Osteoblast (primary cell): ENCODE measurements around the gene SLC9C1. TPM values are rescaled to one million over a fixed set of nuclear protein-coding genes. Genes with fewer than 3 reads are reported as not detected.

Experiments
- small RNA-seq: library from RNA; depleted of rRNA; stranded (forward); fragments of <200 nt; gene quantifications from one replicate; pipeline ENCODE3, GENCODE V24; 2012
- total RNA-seq: library from RNA; depleted of rRNA; stranded (reverse); fragments of >200 nt; gene quantifications from 2 replicates; pipeline ENCODE4 v1.2.3, GENCODE V29; 2012

SLC9C1 gene
- total RNA-seq, 1 donor: not detected

Small RNA genes within 50 kb of the gene (small RNA-seq; reads per million reads assigned to genes)
- gene MIR567: not detected

Other genes with a start within 250 kb of the SLC9C1 start
- gene C3orf52, start 207.8 kb downstream of the SLC9C1 start, total RNA-seq: 3.5 and 4.0 TPM in 2 replicates
- gene GCSAM, start 161.0 kb downstream of the SLC9C1 start, total RNA-seq: under 0.01 and 0.36 TPM in 2 replicates
- 1.5 and 3.3 TPM in 2 replicates for gene CD200, start 38.9 kb upstream of the SLC9C1 start, total RNA-seq
- 0.36 and 1.8 TPM in 2 replicates for gene BTLA, start 205.3 kb upstream of the SLC9C1 start, total RNA-seq